ENCODE results near the gene MBOAT1. TPM values are rescaled to one million over a fixed set of nuclear protein-coding genes. Genes with fewer than 3 reads are reported as not detected.
"Not testable (repeated sequence)": the region's sequence is repeated elsewhere in the genome, so short reads cannot be mapped to it uniquely, and the experiment has no call there.

Gene MBOAT1
- total RNA-seq, 2 experiments from 2014 or later, result not detected

GRCh38 chr6:20180935-20181334 is 31.3 kb downstream of the MBOAT1 start:
- Histone ChIP-seq H3K9me2 (ENCODE audit: insufficient read depth, low read length) (no peaks in the 10 kb centered on the region), H3K4me3 (ENCODE audit: low read depth, low read length, poor library complexity, severe bottlenecking) (no peak overlapping the region), H3K4me1 (ENCODE audit: insufficient read depth, low read length, poor library complexity, severe bottlenecking) (no peaks in the 10 kb centered on the region), H3K4me2 (ENCODE audit: low read length) (no peak overlapping the region), H3K9me3 (ENCODE audit: low read length) (no peaks in the 10 kb centered on the region), H4K20me1 (ENCODE audit: insufficient read depth, low read length) (no peaks in the 10 kb centered on the region), H3K36me3 (ENCODE audit: insufficient read depth, low read length) (no peaks in the 10 kb centered on the region), H2AFZ (ENCODE audit: low read length) (no peak overlapping the region), H3K79me2 (ENCODE audit: insufficient read depth, low read depth, low read length) (no peaks in the 10 kb centered on the region), H3K27ac (ENCODE audit: low read depth, low read length, poor library complexity, severe bottlenecking) (no peak overlapping the region)
- intact Hi-C loops (cut with micrococcal nuclease; ENCODE audit: unreplicated experiment), result no loop called here
- no peak for TF ChIP-seq EZH2phosphoT487 (IDR thresholded peaks at IDR 0.05; ENCODE audit: borderline replicate concordance, low read depth, low read length)
- ChIA-PET CTCF (ENCODE audit: unreplicated experiment) (no interaction called here), POLR2A (no interaction called here)
- no TSS peak for BruUV-seq (replicated peaks)
- DNase-seq (ENCODE audit: low spot score), result no peak

GRCh38 chr6:20179287-20180045 is 32.8 kb downstream of the MBOAT1 start:
- not testable (repeated sequence) for BruUV-seq (replicated peaks)

GRCh38 chr6:20178327-20178726 is 33.9 kb downstream of the MBOAT1 start:
- Histone ChIP-seq H3K79me2 (ENCODE audit: insufficient read depth, low read depth, low read length) (no peaks in the 10 kb centered on the region), H2AFZ (ENCODE audit: low read length) (no peak overlapping the region), H3K4me2 (ENCODE audit: low read length) (no peak overlapping the region), H3K4me3 (ENCODE audit: low read depth, low read length, poor library complexity, severe bottlenecking) (no peak overlapping the region), H3K9me2 (ENCODE audit: insufficient read depth, low read length) (no peaks in the 10 kb centered on the region), H3K27ac (ENCODE audit: low read depth, low read length, poor library complexity, severe bottlenecking) (no peak overlapping the region), H3K9me3 (ENCODE audit: low read length) (no peaks in the 10 kb centered on the region), H3K36me3 (ENCODE audit: insufficient read depth, low read length) (no peaks in the 10 kb centered on the region), H3K4me1 (ENCODE audit: insufficient read depth, low read length, poor library complexity, severe bottlenecking) (no peaks in the 10 kb centered on the region), H4K20me1 (ENCODE audit: insufficient read depth, low read length) (no peaks in the 10 kb centered on the region)
- TF ChIP-seq CTCF (conservative IDR thresholded peaks at IDR 0.05; ENCODE audit: low read length) (no peak), EZH2phosphoT487 (IDR thresholded peaks at IDR 0.05; ENCODE audit: borderline replicate concordance, low read depth, low read length) (no peak)
- intact Hi-C loops (cut with micrococcal nuclease; ENCODE audit: unreplicated experiment), result no loop called here
- POLR2A ChIA-PET, result no interaction called here
- BruUV-seq (replicated peaks), result no TSS peak
- CTCF ChIA-PET (ENCODE audit: unreplicated experiment), result no interaction called here
- DNase-seq (ENCODE audit: low spot score), result no peak

More at GRCh38 chr6:20179287-20180045, 32.8 kb downstream of the MBOAT1 start:
- H3K36me3 ChIP-seq (ENCODE audit: insufficient read depth, low read length); H3K9me3 ChIP-seq (ENCODE audit: low read length); H4K20me1 ChIP-seq (ENCODE audit: insufficient read depth, low read length); intact Hi-C loops (cut with micrococcal nuclease; ENCODE audit: unreplicated experiment); H3K4me1 ChIP-seq (ENCODE audit: insufficient read depth, low read length, poor library complexity, severe bottlenecking); H3K9me2 ChIP-seq (ENCODE audit: insufficient read depth, low read length); H2AFZ ChIP-seq (ENCODE audit: low read length); H3K4me2 ChIP-seq (ENCODE audit: low read length); H3K79me2 ChIP-seq (ENCODE audit: insufficient read depth, low read depth, low read length); CTCF ChIA-PET (ENCODE audit: unreplicated experiment); H3K27ac ChIP-seq (ENCODE audit: low read depth, low read length, poor library complexity, severe bottlenecking); DNase-seq (ENCODE audit: low spot score); H3K4me3 ChIP-seq (ENCODE audit: low read depth, low read length, poor library complexity, severe bottlenecking): not testable (repeated sequence)
- POLR2A ChIA-PET, result interaction anchor here (0.6 to 0.9 kb wide), 5 partner anchors 12 to 186 kb away, joined by 3 to 4 read pairs (median 3); no protein-coding TSS in a partner anchor
